GM18508 (cell line): ENCODE measurements around the gene SLC17A1.

Source experiments
- ATAC-seq: cut with Tn5 transposase; IDR thresholded peaks from one replicate; pipeline ENCODE4 v1.9.1; 2021; ENCODE audit warnings: moderate number of reproducible peaks; ENCODE audit not compliant: insufficient read depth, unreplicated experiment

SLC17A1 gene

DNA sequence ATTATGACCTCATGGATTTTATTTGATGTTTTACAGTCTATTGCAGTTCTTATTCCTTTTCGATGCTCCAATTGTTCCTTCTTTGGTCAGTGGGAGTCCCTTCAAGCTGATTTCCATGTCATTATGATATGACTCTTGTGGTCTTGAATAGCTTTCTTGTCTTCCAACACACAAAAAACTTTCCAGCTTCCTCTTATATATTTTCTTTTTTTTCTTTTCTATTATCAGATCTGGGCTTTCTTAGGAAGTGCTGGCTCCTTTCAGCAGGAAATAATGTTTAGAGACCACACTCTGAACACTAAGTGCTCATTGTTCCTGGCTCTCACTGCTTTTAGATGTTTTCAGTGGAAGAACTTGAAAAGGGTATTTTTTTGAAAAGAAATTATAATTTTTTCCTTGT is 3.1 kb upstream of the SLC17A1 start:
- no peak for ATAC-seq

DNA sequence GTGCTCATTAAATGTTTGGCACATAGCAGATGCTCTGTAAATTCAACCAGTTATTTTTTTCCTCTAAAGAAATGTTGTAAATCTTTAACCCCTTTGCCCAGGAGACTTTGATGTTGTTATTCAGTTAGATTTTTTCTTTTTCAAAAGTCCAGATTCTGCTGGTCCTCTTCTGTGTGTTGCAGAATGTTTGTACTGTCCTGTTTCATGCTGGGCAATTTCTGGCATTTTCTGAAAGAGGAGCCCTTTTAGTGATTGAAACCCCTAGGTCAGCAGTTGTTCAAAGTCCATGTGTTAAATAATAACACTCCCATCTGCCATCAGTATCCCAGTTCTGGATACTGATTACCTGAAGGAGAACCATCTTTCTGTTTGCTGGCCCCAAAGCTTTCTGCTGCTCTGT is 1.3 kb upstream of the SLC17A1 start:
- no peak for ATAC-seq

DNA sequence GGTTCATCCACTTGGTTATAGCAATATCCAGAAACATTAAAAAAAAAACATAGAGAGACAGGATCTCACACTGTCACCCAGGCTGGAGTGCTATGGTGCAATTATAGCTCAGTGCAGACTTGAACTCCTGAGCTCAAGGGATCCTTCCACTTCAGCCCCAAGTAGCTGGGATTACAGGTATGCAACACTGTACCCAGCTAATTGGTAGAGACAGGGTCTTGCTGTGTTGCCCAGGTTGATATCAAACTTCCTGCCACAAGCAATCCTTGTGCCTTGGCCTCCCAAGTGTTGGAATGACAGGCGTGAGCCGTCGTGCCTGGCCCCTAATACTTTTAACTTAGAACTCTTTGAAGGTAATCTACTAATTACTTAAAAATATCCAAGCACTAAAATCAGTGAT is 818 bp upstream of the SLC17A1 start:
- ATAC-seq, result no peak

DNA sequence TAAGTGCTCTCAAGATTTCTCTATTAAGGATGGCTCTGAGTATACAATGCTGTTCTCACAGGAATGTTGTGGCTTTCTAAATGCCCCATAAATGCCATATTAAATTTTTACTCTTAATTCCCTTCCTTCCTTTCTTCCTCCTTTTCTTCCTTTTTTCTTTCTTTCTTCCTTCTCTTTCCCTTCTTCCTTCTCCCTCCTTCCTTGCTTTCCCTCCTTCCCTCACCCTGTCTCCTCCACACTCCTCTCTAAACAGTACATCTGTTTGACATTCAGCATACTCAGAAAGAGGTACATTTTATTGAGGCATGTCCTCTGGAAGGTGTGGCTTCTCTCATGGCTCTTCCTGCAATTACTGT is 433 bp upstream of the SLC17A1 start:
- ATAC-seq, result no peak

DNA sequence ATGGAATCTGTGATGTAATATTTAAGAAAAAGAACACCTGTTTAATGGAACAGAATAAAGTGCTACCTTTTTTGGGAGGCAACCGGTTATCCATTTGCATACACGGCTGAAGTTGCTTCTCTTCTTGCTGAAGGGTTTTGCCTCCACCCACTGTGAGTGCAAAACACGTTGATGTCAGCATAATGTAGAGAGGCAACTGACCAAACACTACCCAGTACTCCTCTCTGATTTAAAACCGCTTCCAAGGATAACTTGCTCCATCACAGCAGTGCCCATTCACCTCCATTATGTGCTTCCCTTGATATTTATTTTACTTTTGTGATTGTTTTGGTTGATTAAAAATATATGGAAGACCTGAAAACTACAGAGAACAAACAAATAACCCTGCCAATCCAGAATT is 1.4 kb downstream of the SLC17A1 start:
- ATAC-seq, result no peak

DNA sequence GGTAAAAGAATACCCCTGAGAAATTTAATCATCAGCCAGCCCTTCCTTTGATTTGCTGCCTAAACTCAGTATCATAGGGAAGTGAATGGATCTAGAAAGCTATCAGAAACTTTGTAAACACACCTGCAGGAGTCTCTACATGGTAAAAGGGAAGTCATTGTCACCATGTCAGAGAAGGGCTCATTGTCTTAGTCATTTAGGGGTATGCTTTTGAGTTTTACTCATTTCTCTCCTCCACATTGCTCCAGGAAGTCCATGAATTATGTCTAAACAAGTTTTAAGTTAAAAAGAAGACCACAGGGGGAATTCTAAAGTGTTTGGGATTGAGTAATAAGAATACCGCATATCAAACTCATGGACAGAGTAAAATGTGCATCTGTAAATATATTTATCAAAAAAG is 2.5 kb downstream of the SLC17A1 start:
- peak; percentile 68 for ATAC-seq

DNA sequence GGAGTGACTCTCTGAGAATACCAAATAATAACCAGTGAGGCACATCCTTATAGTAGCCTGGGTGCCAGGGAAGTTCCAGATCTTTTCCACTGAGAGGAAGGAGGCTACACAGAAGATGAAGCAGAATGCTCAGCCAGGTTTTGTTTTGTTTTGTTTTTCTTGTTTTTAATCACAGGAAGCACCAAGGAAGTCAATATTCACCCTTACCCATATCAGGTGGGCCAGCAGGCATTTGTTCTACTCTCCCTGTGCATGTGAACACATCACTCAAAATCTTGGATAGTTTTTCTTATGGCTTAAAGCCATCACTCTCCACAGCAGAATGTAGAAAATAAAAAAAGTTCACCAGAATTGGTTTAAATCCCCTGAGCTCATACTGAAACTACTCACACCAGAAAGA is 10.5 kb downstream of the SLC17A1 start:
- ATAC-seq, result no peak

DNA sequence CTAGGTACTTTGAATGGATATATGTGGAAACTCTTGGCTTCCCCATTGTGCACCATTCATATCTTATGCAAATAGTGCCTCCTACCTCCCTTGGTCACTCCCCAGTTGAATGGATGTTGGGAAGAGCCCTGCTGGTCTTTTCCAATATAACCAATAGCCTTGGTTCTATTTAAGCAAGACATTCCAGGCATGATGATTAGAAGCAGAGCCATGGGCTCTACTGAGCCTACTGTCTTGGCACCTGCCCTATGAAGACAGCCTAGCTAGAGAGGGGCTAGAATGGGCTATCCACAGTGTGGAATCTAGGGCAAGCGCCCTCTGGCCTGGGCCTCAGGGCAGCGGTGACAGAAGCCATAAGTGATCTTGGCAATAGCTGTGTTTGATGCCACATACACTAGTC is 15.6 kb downstream of the SLC17A1 start:
- no peak for ATAC-seq

DNA sequence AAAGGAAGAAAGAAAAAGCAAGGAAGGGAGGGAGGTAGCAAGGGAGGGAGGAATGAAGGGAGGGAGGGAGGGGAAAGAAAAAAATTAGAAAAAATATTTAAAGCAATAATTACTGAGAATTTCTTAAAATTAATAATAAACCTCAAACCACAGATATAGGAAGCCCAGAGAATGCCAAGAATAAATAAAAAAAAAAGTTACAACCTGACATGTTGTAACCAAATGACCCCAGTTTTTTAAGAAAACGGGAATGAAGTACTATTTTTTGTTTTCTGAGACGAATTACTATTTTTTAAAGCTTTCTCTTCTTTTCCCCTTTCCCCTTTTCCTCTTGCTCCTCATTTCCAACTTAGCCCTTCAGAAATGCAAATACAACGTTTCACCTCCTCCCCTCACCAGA is 16.7 kb downstream of the SLC17A1 start:
- no peak for ATAC-seq

DNA sequence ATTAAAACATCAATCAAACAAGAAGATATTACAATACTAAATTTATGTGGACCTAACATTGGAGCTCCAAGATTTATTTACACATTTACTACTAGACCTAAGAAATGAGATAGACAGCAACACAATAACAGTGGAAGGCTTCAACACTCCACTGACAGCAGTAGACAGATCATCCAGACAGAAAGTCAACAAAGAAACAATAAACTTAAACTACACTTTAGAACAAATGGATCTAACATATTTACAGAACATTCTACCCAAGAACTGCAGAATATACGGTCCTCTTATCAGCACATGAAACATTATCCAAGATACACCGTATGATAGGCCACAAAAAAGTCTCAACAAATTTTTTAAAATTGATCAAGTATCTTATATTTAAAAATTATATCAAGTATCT is 27.0 kb downstream of the SLC17A1 start:
- no peak for ATAC-seq

DNA sequence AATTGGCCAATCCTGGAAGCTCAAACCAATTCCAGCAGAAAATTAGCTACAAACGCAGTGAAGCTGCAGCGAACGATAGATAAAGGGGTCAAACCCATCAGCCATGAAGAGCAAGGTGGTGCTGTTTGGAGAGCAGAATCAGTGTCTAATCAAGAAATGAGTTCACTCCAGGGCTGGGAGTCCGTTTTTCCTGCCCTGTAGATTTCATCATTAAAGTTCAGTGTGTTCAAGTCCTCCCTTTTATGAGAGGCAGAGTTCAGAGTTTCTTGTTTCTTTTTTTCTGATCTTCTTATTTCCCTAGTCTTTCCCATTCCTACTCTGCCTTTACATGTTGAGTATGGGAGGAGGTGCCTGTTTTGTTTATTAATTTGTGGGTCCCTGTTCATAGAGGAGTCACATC is 30.4 kb downstream of the SLC17A1 start:
- ATAC-seq, result no peak

DNA sequence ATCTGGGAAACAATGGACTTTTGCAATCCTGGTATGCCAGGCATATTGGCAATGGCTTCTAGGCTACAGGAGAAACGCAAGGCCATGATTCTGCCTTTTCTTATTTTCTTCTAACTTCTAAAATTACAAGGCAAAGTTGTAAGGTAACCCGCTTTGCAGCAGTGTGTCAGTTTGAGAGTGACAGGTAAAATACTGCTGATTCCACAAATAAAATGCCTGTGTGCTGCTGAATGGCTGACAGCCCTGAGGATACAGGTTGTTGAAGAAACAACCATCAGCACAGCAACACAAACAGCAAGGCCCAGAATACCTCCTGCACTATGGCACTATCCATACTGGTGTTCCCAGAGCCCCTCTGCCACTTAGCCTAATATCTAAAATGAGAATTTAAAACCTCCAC is 37.1 kb downstream of the SLC17A1 start:
- no peak for ATAC-seq

DNA sequence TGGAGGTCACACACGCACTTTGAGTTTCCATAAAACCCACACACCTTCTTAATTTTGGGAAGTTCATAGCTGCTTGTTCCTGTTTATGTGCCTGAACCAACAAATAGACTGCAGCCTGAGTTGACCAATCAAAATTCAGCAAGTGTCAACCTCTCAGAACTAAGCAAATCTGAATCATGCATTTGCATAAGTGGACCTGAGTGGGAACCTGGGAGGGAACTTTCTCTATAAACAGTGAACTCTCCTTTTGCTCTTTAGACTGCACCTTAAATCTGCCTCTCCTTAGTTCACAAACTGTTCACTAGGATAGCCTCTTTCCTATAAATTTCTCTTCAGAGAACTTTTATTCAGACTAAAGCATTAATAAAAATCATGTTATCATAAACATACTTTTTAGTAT is 37.9 kb downstream of the SLC17A1 start:
- ATAC-seq, result no peak

DNA sequence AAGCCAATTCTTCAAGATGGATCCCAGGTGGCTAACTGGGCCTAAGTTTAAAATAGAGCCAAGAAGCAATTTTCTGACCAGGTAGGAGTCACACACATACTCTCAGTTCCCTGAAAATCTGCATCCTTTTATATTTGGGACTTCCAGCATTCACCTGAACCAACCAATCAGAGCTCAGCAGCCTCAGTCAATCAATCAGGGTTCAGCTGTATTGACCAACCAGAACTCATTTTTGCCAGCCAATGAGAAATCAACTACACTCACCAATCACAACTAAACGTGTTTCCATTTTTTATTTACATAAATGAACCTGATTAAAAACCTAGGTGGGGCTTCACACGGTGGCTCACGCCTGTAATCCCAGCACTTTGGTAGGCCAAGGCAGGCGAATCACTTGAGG is 39.8 kb downstream of the SLC17A1 start:
- no peak for ATAC-seq

DNA sequence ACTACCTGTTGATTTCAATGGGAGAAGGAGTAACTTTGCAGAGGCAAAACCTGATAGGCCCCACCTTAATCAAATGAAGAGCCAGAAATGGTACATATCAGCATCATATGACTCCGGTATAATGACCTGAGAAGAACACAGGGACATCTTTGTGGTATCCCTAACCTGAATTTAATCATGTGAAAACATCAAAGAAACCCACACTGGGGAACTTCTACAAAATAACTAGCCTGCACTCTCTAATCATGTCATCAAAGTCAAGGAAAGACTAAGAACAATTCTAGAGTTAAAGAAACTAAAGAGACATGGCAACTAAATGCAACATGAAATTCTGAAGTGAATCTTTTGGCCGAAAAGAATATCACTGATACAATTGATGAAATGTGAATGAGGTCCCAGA is 42.4 kb downstream of the SLC17A1 start:
- no peak for ATAC-seq

DNA sequence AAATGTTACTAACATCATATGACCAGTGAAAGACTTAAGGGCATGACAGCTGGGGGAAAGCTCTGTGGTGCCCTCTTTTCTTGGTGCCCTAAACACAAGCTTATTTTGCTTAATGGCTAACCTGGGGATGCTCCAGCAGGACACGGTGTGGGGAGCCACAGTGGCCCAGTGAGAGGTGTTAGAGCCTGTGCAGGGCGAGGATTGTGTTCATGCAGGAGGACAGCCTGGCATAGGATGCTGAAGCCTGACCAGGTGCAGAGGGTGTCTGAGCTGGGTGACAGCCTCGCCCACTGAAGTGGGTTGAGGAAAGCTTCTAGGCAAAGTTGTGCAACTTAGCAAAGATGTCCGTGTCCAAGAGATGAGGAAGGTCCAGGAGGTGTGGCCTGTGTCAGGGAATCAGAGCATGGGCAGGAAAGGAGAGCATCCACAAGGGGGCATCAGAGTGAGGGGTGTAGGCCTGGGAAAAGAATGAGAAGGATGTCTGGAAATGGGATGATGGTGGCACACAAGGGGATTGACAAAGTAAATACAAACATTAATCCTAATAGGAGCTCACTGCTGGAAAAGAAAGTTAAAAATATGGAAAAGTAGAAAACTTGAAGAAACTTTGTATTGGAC is 43.4 kb downstream of the SLC17A1 start:
- ATAC-seq, result no peak

DNA sequence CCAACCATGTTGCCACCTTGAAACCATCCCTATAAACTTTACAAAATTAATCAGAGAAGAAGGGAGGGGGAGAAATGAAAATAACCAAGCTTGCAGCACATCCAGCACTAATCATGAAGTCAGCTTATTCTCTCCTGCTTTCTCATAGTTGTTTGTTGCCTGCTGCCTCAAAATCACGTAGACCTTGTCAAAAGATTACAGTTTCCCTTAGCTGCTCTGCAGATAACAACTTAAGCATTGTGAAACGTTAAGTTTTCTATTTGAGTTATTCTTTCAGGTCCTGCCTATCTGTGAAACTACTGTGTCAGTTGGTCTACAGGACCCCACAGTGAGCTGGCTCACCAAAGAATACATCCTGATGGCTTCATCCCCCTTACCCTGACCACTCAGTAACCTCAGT is 44.4 kb downstream of the SLC17A1 start:
- no peak for ATAC-seq

DNA sequence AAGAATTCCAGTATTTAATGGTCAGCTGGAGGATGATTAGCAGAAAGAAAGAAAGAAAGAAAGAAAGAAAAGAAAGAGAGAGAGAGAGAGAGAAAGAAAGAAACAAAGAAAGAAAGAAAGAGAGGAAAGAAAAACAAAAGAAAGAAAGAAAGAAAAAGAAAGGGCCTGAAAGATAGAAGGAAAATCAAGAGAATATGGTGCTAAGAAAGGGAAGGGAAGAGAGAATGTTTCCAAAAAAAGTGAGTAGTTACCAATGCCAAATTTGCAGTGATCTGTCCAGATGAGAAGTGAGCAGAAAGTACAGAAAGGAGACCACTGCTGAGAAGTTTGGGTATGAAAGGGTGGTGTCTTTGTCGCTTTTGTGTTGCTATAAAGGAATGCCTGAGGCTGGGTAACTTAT is 50.7 kb downstream of the SLC17A1 start:
- ATAC-seq, result no peak

DNA sequence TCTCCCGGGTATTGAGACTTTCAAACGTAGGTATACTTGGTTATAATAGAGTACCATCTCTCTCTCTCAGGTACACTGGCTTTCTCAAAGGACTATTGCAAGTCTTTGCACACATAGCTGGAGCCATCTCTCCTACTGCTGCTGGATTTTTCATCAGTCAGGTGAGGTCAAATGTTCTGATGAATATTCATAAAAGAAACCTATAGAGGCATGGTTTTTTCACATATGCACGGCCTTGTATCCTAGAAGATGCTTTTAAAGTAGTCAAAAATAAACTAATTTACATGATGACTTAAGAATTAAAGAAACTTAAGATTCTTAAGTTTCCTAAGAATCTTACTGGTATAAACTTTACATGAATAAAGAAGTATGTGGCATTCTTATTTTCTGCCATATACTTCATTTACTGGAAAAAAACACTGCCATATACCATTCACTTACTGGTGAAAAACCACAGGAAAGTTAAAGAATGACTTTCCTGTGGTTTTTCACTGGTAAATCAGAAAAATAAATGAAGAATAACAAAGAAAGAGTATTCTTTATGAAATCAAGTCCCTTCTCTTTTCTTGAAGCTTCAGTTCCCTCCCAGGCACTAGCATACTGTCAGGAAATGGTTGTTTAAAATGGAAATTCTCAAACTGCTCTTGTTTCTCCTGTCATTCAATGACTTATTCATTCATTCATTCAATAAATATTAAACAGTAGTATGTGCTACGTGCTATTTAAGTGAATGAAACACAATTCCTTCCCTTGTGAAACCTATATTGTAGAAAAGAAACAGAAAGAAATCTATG is 53.8 kb downstream of the SLC17A1 start:
- ATAC-seq, result no peak

DNA sequence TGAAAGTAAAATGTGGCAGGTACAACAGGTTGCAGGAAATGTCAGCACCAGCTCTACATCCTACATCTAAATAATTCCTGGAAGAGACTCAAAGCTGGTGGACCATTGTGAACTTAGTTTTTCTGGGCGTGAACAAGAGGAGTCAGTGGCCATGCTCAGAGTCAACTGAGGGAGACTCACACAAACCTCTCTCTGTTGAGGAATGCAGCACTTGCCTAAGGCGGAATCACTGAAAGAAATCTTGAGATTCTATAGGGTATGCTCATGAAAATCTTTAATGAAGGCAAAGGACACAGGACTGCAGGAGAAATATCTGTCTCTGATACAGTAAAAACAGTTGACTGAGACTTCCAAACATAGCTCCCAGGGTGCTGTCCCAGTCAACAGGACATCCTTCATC is 54.8 kb downstream of the SLC17A1 start:
- ATAC-seq, result no peak

DNA sequence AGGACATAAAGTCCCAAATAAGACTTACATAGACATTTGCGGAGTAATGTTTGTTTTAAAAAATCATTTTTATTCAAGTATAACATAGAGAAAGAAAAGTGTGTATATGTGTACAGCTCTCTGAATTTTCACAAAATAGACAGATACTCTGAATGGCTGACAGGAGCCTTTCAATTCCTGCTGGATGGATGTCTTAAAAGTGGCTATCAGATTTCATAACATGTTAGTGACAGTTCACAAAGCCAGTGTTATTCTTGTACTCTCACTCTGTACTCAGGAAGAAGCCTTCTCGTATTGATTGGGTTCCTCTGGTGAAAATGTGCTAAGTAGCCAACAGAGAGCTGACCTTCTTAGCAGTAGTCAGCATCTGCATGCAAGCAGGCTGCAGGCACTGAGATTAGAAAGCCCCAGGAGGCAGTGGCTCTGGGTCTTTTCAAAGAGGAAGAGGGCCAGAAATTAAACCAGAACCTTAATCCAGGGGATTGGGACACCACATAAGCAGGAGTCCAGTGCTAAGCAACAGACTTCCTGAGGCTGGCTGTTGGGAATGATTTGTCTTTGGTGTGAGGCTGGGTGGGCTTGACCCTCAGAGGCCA is 57.6 kb downstream of the SLC17A1 start:
- no peak for ATAC-seq

DNA sequence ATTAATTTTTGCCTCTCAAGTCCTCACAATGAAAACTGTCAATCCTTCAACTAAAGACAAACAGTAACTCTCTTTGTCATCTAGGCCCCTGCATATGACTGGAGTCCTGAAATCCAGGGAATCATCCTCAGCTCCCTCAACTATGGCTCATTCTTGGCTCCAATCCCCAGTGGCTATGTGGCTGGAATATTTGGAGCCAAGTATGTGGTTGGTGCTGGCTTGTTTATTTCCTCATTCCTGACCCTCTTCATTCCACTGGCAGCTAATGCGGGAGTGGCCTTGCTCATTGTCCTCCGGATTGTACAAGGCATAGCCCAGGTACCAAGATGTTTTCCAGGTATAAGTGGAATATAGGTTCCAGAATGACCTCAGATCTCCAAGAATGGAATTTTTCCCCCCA is 61.9 kb downstream of the SLC17A1 start:
- no peak for ATAC-seq
